ENCODE data around the gene PRKAB1.

Gene PRKAB1

GRCh38 chr12:119668324-119668841 lies 450 bp downstream of the PRKAB1 start:
- TF ChIP-seq REST (IDR thresholded peaks at IDR 0.05; ENCODE audit: insufficient read depth in 1 of 2, low read depth in 2 of 2, low read length in 2 of 2) (no peak), FOXP2 (optimal IDR thresholded peaks at IDR 0.05; ENCODE audit: borderline replicate concordance, extremely low read depth, extremely low read length, insufficient read depth) (no peak), TAF1 (IDR thresholded peaks at IDR 0.05; ENCODE audit: borderline replicate concordance, insufficient read depth, low read length) (no peak), POLR2AphosphoS5 (IDR thresholded peaks at IDR 0.05; ENCODE audit: low read depth, low read length) (no peak), SIN3A (IDR thresholded peaks at IDR 0.05; ENCODE audit: borderline replicate concordance, insufficient read depth, low read length) (no peak)

GRCh38 chr12:119669744-119670472 lies 2.0 kb downstream of the PRKAB1 start:
- TF ChIP-seq SIN3A (IDR thresholded peaks at IDR 0.05; ENCODE audit: borderline replicate concordance, insufficient read depth, low read length) (no peak), TAF1 (IDR thresholded peaks at IDR 0.05; ENCODE audit: borderline replicate concordance, insufficient read depth, low read length) (no peak), POLR2AphosphoS5 (IDR thresholded peaks at IDR 0.05; ENCODE audit: low read depth, low read length) (no peak), FOXP2 (optimal IDR thresholded peaks at IDR 0.05; ENCODE audit: borderline replicate concordance, extremely low read depth, extremely low read length, insufficient read depth) (no peak), REST (IDR thresholded peaks at IDR 0.05; ENCODE audit: insufficient read depth in 1 of 2, low read depth in 2 of 2, low read length in 2 of 2) (no peak)

- TF ChIP-seq FOXP2 (optimal IDR thresholded peaks at IDR 0.05; ENCODE audit: borderline replicate concordance, extremely low read depth, extremely low read length, insufficient read depth) (no peak), POLR2AphosphoS5 (IDR thresholded peaks at IDR 0.05; ENCODE audit: low read depth, low read length) (no peak), SIN3A (IDR thresholded peaks at IDR 0.05; ENCODE audit: borderline replicate concordance, insufficient read depth, low read length) (no peak), TAF1 (IDR thresholded peaks at IDR 0.05; ENCODE audit: borderline replicate concordance, insufficient read depth, low read length) (no peak), REST (IDR thresholded peaks at IDR 0.05; ENCODE audit: insufficient read depth in 1 of 2, low read depth in 2 of 2, low read length in 2 of 2) (no peak)
Observed at GRCh38 chr12:119671070-119671469, 3.1 kb downstream of the PRKAB1 start.

GRCh38 chr12:119672194-119672593 lies 4.3 kb downstream of the PRKAB1 start:
- TF ChIP-seq REST (IDR thresholded peaks at IDR 0.05; ENCODE audit: insufficient read depth in 1 of 2, low read depth in 2 of 2, low read length in 2 of 2) (no peak), FOXP2 (optimal IDR thresholded peaks at IDR 0.05; ENCODE audit: borderline replicate concordance, extremely low read depth, extremely low read length, insufficient read depth) (no peak), TAF1 (IDR thresholded peaks at IDR 0.05; ENCODE audit: borderline replicate concordance, insufficient read depth, low read length) (no peak), POLR2AphosphoS5 (IDR thresholded peaks at IDR 0.05; ENCODE audit: low read depth, low read length) (no peak), SIN3A (IDR thresholded peaks at IDR 0.05; ENCODE audit: borderline replicate concordance, insufficient read depth, low read length) (no peak)

All from PFSK-1 (cell line).